HepG2 (cell line): Measurements from ENCODE around the gene CD24. TPM values are rescaled to one million over a fixed set of nuclear protein-coding genes. Genes with fewer than 3 reads are reported as not detected.

Source experiments
- ATAC-seq: fragments of 200-7000 bp; cut with Tn5 transposase; 3 replicates; pipeline ENCODE4 v1.9.1; 2020; ENCODE audit warnings: mild to moderate bottlenecking, moderate library complexity
- BruUV-seq: library from RNA; stranded (reverse); fragments of 400-500 nt; replicated peaks from 2 replicates; lab custom pipeline; 2021; lab: Mats Ljungman, UMichigan
- CTCF ChIA-PET: fragments of 300-600 bp; formaldehyde crosslinking; extraction: SDS; loops from one replicate; lab custom pipeline; 2021; ENCODE audit warnings: low total read pairs, inconsistent platforms, low intra/inter-chr PET ratio; lab: Yijun Ruan, JAX
- POLR2A ChIA-PET: fragments of 350-600 bp; sonication (Branson Sonifier 250); formaldehyde crosslinking; loops from one replicate; lab custom pipeline; 2020; ENCODE audit warnings: antibody characterized with exemption, inconsistent platforms; lab: Yijun Ruan, JAX
- DNase-seq: peaks from one replicate; pipeline ENCODE4 v3.0.0-alpha.2; 2015; ENCODE audit warnings: low spot score
- FAIRE-seq: peaks from 3 replicates; lab custom pipeline; 2011; peaks lifted over from hg19 to GRCh38; lab: Jason Lieb, UNC
- H2AFZ ChIP-seq: one replicate; pipeline ENCODE4 v1.6.1; 2011; ENCODE audit warnings: low read length, inconsistent platforms
- H3K27ac ChIP-seq: fragments of 300-600 bp; 3 replicates; pipeline ENCODE4 v1.8.0; 2011; ENCODE audit warnings: mixed run types, mild to moderate bottlenecking, mixed read lengths, low read length, inconsistent platforms; ENCODE audit not compliant: insufficient read depth; ENCODE audit errors: extremely low read length
- H3K27me3 ChIP-seq, 2 experiments: fragments of 200-600 bp in 1 of 2; 2 replicates in 1 of 2; 3 replicates in 1 of 2; pipeline versions ENCODE4 v1.6.0 to v1.8.0; 2011; ENCODE audit warnings: low read length in 2 of 2, mild to moderate bottlenecking in 2 of 2, moderate library complexity in 2 of 2, inconsistent platforms in 1 of 2; ENCODE audit not compliant: insufficient read depth in 2 of 2, control insufficient read depth in 1 of 2
- H3K36me3 ChIP-seq, 2 experiments: fragments of 200-600 bp in 1 of 2; replicated peaks in 1 of 2; 2 replicates in 1 of 2; 3 replicates in 1 of 2; pipeline versions ENCODE4 v1.5.1 to v1.8.0; 2011; ENCODE audit warnings: low read length in 2 of 2, inconsistent platforms in 1 of 2; ENCODE audit not compliant: insufficient read depth in 2 of 2, control insufficient read depth in 1 of 2
- H3K4me1 ChIP-seq: 2 replicates; pipeline ENCODE4 v1.5.1; 2012; ENCODE audit warnings: low read length, inconsistent platforms; ENCODE audit not compliant: insufficient read depth
- H3K4me2 ChIP-seq: 2 replicates; pipeline ENCODE4 v1.6.0; 2011; ENCODE audit warnings: low read depth, low read length, inconsistent platforms
- H3K4me3 ChIP-seq, 3 experiments: fragments of 200-600 bp in 1 of 3; sonication (generic), shearing (Covaris generic) in 1 of 3; replicated peaks in 1 of 3; 2 replicates each; pipeline ENCODE4 v1.5.1; 2011 to 2016; ENCODE audit warnings: low read length in 3 of 3, inconsistent platforms in 2 of 3, low read depth in 2 of 3, mild to moderate bottlenecking in 2 of 3, control low read depth in 1 of 3, mixed read lengths in 1 of 3; ENCODE audit not compliant: insufficient read depth in 1 of 3
- H3K79me2 ChIP-seq: one replicate; pipeline ENCODE4 v1.6.1; 2011; ENCODE audit warnings: low read length, inconsistent platforms; ENCODE audit not compliant: insufficient read depth
- H3K9ac ChIP-seq: 2 replicates; pipeline ENCODE4 v1.6.0; 2011; ENCODE audit warnings: mild to moderate bottlenecking, low read depth, low read length, inconsistent platforms; ENCODE audit not compliant: insufficient read depth
- H3K9me3 ChIP-seq: 2 replicates; pipeline ENCODE4 v1.5.1; 2012; ENCODE audit warnings: mild to moderate bottlenecking, low read length
- H4K20me1 ChIP-seq: 2 replicates; pipeline ENCODE4 v1.6.0; 2011; ENCODE audit warnings: inconsistent platforms, mild to moderate bottlenecking, low read length, moderate library complexity; ENCODE audit not compliant: insufficient read depth
- KDM2A ChIP-seq: sonication (generic); formaldehyde crosslinking; IDR thresholded peaks from 2 replicates; pipeline ENCODE4 v1.4.0; 2020; ENCODE audit warnings: low read depth, missing genetic modification reagents, borderline replicate concordance
- KDM5A ChIP-seq: fragments of 200-600 bp; sonication (generic); IDR thresholded peaks from 2 replicates; pipeline ENCODE4 v1.7.0; 2018; ENCODE audit warnings: antibody characterized with exemption, mild to moderate bottlenecking, low read length, borderline replicate concordance
- PATZ1 ChIP-seq: sonication (generic); formaldehyde crosslinking; IDR thresholded peaks from 2 replicates; pipeline ENCODE4 v1.4.0; 2020; ENCODE audit warnings: missing genetic modification reagents
- ZNF281 ChIP-seq: sonication (generic); formaldehyde crosslinking; IDR thresholded peaks from 2 replicates; pipeline ENCODE4 v1.4.0; 2020; ENCODE audit warnings: missing genetic modification reagents, borderline replicate concordance
- whole genome bisulfite sequencing: methylation state at CpG from one replicate; pipeline ENCODE4 v1.1.6; 2017; ENCODE audit warnings: low lambda C conversion rate; 5-methylcytosine and 5-hydroxymethylcytosine counted together
- in situ Hi-C: cut with HindIII; loops from 2 replicates; pipeline ENCODE4 v1.10.0; 2017; ENCODE audit warnings: low pct_unique_long_range_greater_than_20kb; ENCODE audit not compliant: extremely low pct_ligation_motif_present
- intact Hi-C: fragments of 100-400 bp; cut with micrococcal nuclease; formaldehyde crosslinking; loops from one replicate; pipeline ENCODE4 v1.10.0; 2022; ENCODE audit not compliant: unreplicated experiment
- polyA plus RNA-seq, 8 experiments: library from polyadenylated mRNA; depleted of rRNA in 3 of 8; stranded (reverse) in 7 of 8; unstranded in 1 of 8; fragments of >200 nt; fragmentation: Illumina TruSeq in 4 of 8; extraction: Trizol in 4 of 8; gene quantifications; 2 replicates each; pipeline versions ENCODE4 v1.2.1 to v1.2.3, GENCODE V29; 2011 to 2016; ENCODE audit warnings: low read depth in 4 of 8, missing spikeins in 1 of 8, mixed read lengths in 1 of 8; ENCODE audit not compliant: insufficient read depth in 1 of 8
- total RNA-seq, 5 experiments: library from RNA; depleted of rRNA; stranded (reverse); fragments of >200 nt; fragmentation: Illumina TruSeq; extraction: Trizol; gene quantifications; 2 replicates each; pipeline ENCODE4 v1.2.3, GENCODE V29; 2016; ENCODE audit warnings: low read depth in 1 of 5

CD24 gene
- total and polyA plus RNA-seq, 2 of the 13 experiments (the other 11 are each of a cell fraction or from before 2014, with no cell fraction given): 11.3 to 30.5 TPM

GRCh38 chr6:106973018-106973835 lies 1.3 kb downstream of the CD24 start:
- H3K27ac ChIP-seq: no peak overlapping the region
- peaks cover 0 to 17% of the 10 kb centered on the region in 2 experiments; a peak in 3 of 5 replicates for H3K27me3 ChIP-seq
- ATAC-seq (peak; percentile 26), FAIRE-seq (no peak), DNase-seq (no peak)
- H3K79me2 ChIP-seq: peaks cover 2% of the 10 kb centered on the region
- intact Hi-C loops: loop anchor here (10.0 kb wide), 2 partner anchors 88 to 288 kb away; no protein-coding TSS in a partner anchor
- H3K9ac ChIP-seq: peak overlapping the region; percentile 65; the same call in 1 of the 2 replicates
- POLR2A ChIA-PET: interaction anchor here (1.0 kb wide), 1 partner anchor 86 kb away, joined by 3 read pairs; no protein-coding TSS in a partner anchor
- H2AFZ ChIP-seq: no peak overlapping the region
- 30% methylated on average over 19 of the region's 49 CpGs for WGBS
- H3K9me3 ChIP-seq: no peaks in the 10 kb centered on the region
- no TSS peak for BruUV-seq
- H3K4me2 ChIP-seq: peak overlapping the region; percentile 90
- peak; percentile 59; the same call in 1 of the 2 replicates for TF ChIP-seq ZNF281 (CRISPR knock-in tag)
- TF ChIP-seq KDM5A: no peak
- 0 out of 2 replicates have a peak, but pooled peaks have one; percentile 15 for TF ChIP-seq PATZ1 (CRISPR knock-in tag)
- 0 out of 2 replicates have a peak, but pooled peaks have one; percentile 2 for TF ChIP-seq KDM2A
- no peaks in the 10 kb centered on the region for H3K36me3 ChIP-seq
- no peaks in the 10 kb centered on the region for H4K20me1 ChIP-seq
- peaks cover 34% of the 10 kb centered on the region for H3K4me1 ChIP-seq
- CTCF ChIA-PET: no interaction called here
- in situ Hi-C loops: loop anchor here (5.0 to 10.0 kb wide), 3 partner anchors 86 to 368 kb away; no protein-coding TSS in a partner anchor
- peak overlapping the region; percentile 62 to 90 (median 86) for H3K4me3 ChIP-seq
